Fibroblast of pulmonary artery (primary cell): ENCODE measurements around the gene SMC3.

ENCODE experiments used
- DNase-seq: peaks from one replicate; pipeline ENCODE4 v3.0.0-alpha.2; 2010; ENCODE audit warnings: low read depth
- H3K4me3 ChIP-seq: replicated peaks from 2 replicates; pipeline ENCODE4 v1.5.1; 2011; ENCODE audit warnings: low read depth, mild to moderate bottlenecking, control low read depth, low read length, moderate library complexity
- CTCF ChIP-seq: IDR thresholded peaks from 2 replicates; pipeline ENCODE4 v1.5.1; 2011; ENCODE audit warnings: mild to moderate bottlenecking, control low read depth, low read length, inconsistent platforms; ENCODE audit errors: missing control alignments

The SMC3 gene

DNA sequence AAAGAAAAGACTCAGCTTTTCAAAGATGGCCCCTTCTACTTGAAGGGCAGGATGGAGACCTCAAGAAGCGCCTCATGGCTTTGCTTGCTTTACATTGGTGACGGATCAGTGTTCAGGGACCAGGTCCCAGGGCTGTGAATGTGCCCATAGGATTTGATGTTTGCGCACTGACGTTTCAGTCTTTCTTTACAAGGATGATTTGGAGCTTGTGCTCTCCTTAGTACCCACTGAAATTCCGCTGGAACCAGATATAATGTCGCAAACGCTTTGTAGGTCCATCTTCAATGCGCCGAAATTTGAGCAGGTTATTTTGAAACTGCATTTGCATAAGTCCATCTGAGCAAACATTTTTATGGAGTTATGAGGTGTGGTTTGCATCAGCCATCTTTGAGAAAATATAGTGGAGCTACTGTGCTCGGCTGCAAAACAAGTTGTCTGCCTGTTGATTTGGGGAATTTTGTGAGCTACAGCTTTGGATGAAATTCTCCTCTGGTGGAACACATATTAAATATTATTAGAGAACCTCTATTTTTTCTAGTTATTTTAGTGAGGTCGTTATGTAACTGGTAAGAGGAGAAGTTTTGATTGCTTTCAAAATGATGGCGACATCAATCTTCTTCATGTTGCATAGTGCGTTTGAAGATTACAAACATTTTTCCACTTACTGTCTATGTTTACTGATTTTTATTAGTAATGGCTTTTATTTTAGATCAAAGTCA is 79.1 kb downstream of the SMC3 start:
- TF ChIP-seq CTCF: no peak
- H3K4me3 ChIP-seq: no peak overlapping the region
- DNase-seq: no peak

GRCh38 chr10:110647136-110647430 is 79.6 kb downstream of the SMC3 start:
- no peak for DNase-seq
- H3K4me3 ChIP-seq: no peak overlapping the region
- no peak for TF ChIP-seq CTCF

DNA sequence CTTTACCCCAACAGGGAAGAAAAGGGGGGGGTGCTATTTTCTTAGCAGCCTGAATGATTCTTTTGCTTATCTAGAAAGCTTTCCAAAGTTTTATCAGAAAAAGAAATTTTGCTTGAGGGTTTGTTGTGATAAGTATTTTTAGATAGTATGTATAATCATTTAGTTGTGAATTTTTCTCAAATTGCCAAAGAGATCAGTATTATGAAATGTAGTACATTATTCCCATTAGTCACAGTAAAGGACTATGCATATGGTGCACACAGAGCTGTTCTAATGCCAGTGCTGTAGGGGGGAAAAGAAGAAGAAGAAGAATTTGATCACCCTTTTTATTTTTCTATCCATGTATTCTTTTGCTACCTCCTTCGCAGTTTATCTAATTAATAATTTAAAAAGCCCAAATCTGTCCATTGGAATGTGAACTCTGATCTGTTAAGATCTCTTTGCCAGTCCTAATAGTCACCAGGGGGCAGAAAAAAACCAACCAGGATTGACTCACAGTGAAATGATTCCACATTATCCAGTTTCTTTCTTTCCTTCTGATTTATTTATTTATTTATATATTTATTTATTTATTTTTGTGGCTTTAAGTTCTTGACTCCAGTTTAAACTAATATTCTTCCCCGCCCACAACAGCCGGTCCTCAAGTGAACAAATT is 81.3 kb downstream of the SMC3 start:
- H3K4me3 ChIP-seq: no peak overlapping the region
- no peak for DNase-seq
- no peak for TF ChIP-seq CTCF

DNA sequence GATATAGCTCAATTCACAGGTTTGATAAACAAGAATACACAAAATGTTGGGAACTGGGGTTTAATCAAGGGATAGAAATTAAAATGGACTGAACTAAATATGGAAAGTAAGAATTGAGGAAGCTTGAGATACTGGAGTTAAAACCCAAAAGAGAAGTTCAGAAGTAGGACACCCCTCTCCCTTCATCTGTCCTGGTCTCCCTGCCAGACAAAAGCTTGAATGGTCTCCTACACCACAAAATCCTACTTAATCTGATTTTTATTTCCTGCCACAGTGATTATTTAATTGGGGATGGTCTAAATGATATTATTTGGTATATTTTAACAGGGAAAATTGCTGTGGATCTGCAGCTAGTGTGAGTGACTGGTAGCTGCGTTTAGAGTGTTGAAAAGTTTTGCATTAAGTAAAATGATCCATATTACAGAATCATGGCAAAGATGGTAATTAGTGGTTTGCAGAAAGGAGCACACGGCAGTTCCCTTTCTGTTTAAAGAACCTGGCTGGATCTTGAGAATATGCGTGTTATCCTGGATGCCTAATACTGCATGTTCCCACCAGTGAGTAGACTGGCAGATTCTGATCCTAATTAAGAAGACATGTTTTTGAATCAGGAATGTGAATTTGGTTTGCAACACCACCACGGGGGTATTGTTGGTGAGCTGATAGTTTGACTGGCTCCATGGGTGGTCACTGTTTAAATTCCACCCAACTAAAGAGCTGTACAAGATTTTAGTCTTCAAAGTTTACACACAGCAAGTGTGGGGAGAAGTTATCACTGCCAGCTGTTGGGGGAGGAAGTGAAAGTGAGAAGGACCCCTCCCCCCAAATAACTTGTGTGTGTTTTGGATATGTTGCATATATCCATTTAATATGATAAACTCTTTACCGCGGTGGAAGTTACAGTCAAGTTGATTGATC is 82.1 kb downstream of the SMC3 start:
- no peak overlapping the region for H3K4me3 ChIP-seq
- DNase-seq: no peak
- TF ChIP-seq CTCF: no peak

DNA sequence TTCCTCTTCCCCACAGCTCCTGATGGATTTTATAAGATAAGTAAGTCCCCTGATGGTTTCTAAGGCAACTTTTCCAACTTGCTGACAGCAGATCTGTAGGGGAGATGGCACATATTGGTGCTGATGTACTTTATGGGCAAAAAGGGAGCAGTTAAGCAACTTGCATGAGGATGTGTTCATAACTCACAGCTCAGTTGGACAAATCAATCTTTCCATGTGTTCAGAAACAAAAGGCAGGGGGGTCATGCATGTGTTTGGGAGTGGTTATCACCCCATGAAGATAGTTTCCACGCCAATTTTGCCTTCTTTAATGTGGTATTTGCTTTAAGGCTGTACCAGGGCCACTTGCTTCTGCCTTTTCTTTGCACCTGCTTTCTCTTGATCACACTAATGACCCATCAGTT is 82.8 kb downstream of the SMC3 start:
- TF ChIP-seq CTCF: no peak
- DNase-seq: no peak
- H3K4me3 ChIP-seq: no peak overlapping the region

- H3K4me3 ChIP-seq: no peak overlapping the region
- DNase-seq: peak; percentile 26
- TF ChIP-seq CTCF: no peak
Measured at GRCh38 chr10:110651044-110651958, 83.8 kb downstream of the SMC3 start.
